PC-3 (cell line): ENCODE measurements around the gene TRAPPC10. TPM values are rescaled to one million over a fixed set of nuclear protein-coding genes. Genes with fewer than 3 reads are reported as not detected.

Experiments used
- ATAC-seq: fragments of 200-7000 bp; cut with Tn5 transposase; 2 replicates; pipeline ENCODE4 v1.9.1; 2020; ENCODE audit warnings: mild to moderate bottlenecking, moderate library complexity
- BruUV-seq: library from RNA; stranded (reverse); fragments of 400-500 nt; replicated peaks from 2 replicates; lab custom pipeline; 2021; lab: Mats Ljungman, UMichigan
- CTCF ChIA-PET: fragments of 300-600 bp; sonication (Branson Sonifier 250); formaldehyde crosslinking; loops from one replicate; lab custom pipeline; 2022; ENCODE audit warnings: antibody characterized with exemption; lab: Charles Lee
- POLR2A ChIA-PET: fragments of 300-600 bp; sonication (Branson Sonifier 250); formaldehyde crosslinking; loops from one replicate; lab custom pipeline; 2022; ENCODE audit warnings: antibody characterized with exemption; ENCODE audit not compliant: unreplicated experiment; lab: Charles Lee
- DNase-seq: peaks from one replicate; pipeline ENCODE4 v3.0.0-alpha.2; 2015
- H2AFZ ChIP-seq: fragments of 300-600 bp; sonication (generic); 2 replicates; pipeline ENCODE4 v1.6.0; 2016; ENCODE audit warnings: antibody characterized with exemption, low read length
- H3F3A ChIP-seq: fragments of 300-600 bp; sonication (generic); one replicate; pipeline ENCODE4 v1.6.0; 2017; ENCODE audit warnings: antibody characterized with exemption, low read length, control low read depth, mild to moderate bottlenecking; ENCODE audit not compliant: unreplicated experiment
- H3K27ac ChIP-seq: fragments of 300-600 bp; sonication (generic); 2 replicates; pipeline ENCODE4 v1.5.1; 2016; ENCODE audit warnings: mild to moderate bottlenecking, low read length
- H3K27me3 ChIP-seq: fragments of 300-600 bp; sonication (generic); 2 replicates; pipeline ENCODE4 v1.6.1; 2016; ENCODE audit warnings: low read length, mixed read lengths
- H3K36me3 ChIP-seq: fragments of 300-600 bp; sonication (generic); 2 replicates; pipeline ENCODE4 v1.6.1; 2016; ENCODE audit warnings: low read depth, mixed run types, low read length, mixed read lengths
- H3K4me1 ChIP-seq: fragments of 300-600 bp; sonication (generic); 2 replicates; pipeline ENCODE4 v1.5.1; 2016; ENCODE audit warnings: low read length; ENCODE audit not compliant: insufficient read depth
- H3K4me2 ChIP-seq: fragments of 300-600 bp; sonication (generic); 2 replicates; pipeline ENCODE4 v1.6.0; 2016; ENCODE audit warnings: low read length
- H3K4me3 ChIP-seq: fragments of 300-600 bp; sonication (generic); 2 replicates; pipeline ENCODE4 v1.5.1; 2016; ENCODE audit warnings: mild to moderate bottlenecking, low read length, mixed read lengths
- H3K79me2 ChIP-seq: fragments of 300-600 bp; sonication (generic); 2 replicates; pipeline ENCODE4 v1.6.1; 2017; ENCODE audit warnings: low read length, mixed read lengths
- H3K9ac ChIP-seq: fragments of 300-600 bp; sonication (generic); 2 replicates; pipeline ENCODE4 v1.6.0; 2016; ENCODE audit warnings: mild to moderate bottlenecking, low read length
- H3K9me2 ChIP-seq: fragments of 300-600 bp; sonication (generic); replicated peaks from 2 replicates; pipeline ENCODE4 v1.6.1; 2016; ENCODE audit warnings: mixed run types, low read length, mixed read lengths
- H3K9me3 ChIP-seq: fragments of 300-600 bp; sonication (generic); 2 replicates; pipeline ENCODE4 v1.6.1; 2016; ENCODE audit warnings: low read length, mixed read lengths
- H4K20me1 ChIP-seq: fragments of 300-600 bp; sonication (generic); 2 replicates; pipeline ENCODE4 v1.6.1; 2016; ENCODE audit warnings: low read length, mixed read lengths
- EZH2 ChIP-seq: fragments of 300-600 bp; sonication (generic); IDR thresholded peaks from one replicate; pipeline ENCODE4 v1.6.1; 2017; ENCODE audit warnings: antibody characterized with exemption, mild to moderate bottlenecking, low read length; ENCODE audit not compliant: unreplicated experiment
- EZH2phosphoT487 ChIP-seq: fragments of 300-600 bp; sonication (generic); IDR thresholded peaks from 2 replicates; pipeline ENCODE4 v1.6.1; 2018; ENCODE audit warnings: mild to moderate bottlenecking, antibody characterized with exemption, low read length, borderline replicate concordance
- intact Hi-C: fragments of 100-400 bp; cut with micrococcal nuclease; formaldehyde crosslinking; loops from 2 replicates; pipeline ENCODE4 v1.9.0; 2023
- total RNA-seq: library from RNA; depleted of rRNA; stranded (reverse); fragments of >200 nt; gene quantifications from 2 replicates; pipeline ENCODE4 v1.2.3, GENCODE V29; 2014
- TF ChIP-seq, protein P1 (sequence below): fragments of 300-600 bp; sonication (generic); conservative IDR thresholded peaks from 2 replicates; pipeline ENCODE4 v1.5.1; 2017; ENCODE audit warnings: antibody characterized with exemption, low read depth, mild to moderate bottlenecking, low read length

The TRAPPC10 gene
- total RNA-seq, 1 experiment from 2014 or later = 31.4 TPM

DNA sequence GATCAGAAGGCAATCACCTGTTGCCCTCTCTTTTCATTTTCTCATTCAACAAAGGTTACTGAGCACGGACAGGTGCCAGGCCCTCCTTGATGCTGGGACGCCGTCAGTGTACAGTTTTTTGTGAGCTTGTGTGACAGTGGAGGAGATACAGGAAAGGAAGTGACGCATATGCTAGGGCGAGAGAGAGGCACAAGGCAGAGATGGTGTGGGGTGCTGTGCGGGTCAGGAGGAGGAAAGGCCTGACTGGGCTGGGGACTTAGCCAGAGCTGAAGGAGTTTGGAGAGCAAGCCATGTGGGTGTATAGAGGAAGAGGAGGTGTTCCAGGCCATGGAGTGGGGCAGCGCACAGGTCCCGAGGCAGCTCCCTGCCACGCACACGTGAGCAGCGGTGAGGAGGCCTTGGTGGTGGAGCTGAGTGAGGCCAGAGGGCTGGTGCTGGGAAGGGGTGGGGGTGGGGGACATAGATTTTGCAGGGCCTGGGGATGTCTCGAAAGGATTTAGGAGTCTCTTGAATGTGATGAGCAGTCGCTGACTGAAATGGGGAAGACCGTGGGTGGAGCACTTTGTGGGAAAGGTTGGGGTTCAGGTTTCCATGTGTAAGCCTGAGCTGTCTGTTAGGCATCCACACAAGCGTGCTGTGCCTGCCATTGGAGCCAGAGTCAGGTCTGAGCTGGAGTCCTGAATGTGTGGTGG is 46.0 kb downstream of the TRAPPC10 start:
- Histone ChIP-seq H3K9me2 (no peaks in the 10 kb centered on the region), H3K9me3 (no peaks in the 10 kb centered on the region), H4K20me1 (no peaks in the 10 kb centered on the region), H3K4me2 (no peak overlapping the region), H3K27ac (no peak overlapping the region), H3F3A (no peaks in the 10 kb centered on the region), H3K27me3 (no peaks in the 10 kb centered on the region), H3K4me3 (no peak overlapping the region), H3K4me1 (no peaks in the 10 kb centered on the region), H2AFZ (no peak overlapping the region), H3K79me2 (peaks cover 8% of the 10 kb centered on the region; the same call in 1 of the 2 replicates), H3K9ac (no peak overlapping the region), H3K36me3 (peaks cover 29% of the 10 kb centered on the region; the same call in 1 of the 2 replicates)
- ChIA-PET POLR2A (no interaction called here), CTCF (no interaction called here)
- BruUV-seq = no TSS peak
- intact Hi-C loops = no loop called here
- DNase-seq (no peak), ATAC-seq (no peak)
- TF ChIP-seq EZH2phosphoT487 (no peak), EZH2 (no peak)
- TF ChIP-seq, protein P1, sequence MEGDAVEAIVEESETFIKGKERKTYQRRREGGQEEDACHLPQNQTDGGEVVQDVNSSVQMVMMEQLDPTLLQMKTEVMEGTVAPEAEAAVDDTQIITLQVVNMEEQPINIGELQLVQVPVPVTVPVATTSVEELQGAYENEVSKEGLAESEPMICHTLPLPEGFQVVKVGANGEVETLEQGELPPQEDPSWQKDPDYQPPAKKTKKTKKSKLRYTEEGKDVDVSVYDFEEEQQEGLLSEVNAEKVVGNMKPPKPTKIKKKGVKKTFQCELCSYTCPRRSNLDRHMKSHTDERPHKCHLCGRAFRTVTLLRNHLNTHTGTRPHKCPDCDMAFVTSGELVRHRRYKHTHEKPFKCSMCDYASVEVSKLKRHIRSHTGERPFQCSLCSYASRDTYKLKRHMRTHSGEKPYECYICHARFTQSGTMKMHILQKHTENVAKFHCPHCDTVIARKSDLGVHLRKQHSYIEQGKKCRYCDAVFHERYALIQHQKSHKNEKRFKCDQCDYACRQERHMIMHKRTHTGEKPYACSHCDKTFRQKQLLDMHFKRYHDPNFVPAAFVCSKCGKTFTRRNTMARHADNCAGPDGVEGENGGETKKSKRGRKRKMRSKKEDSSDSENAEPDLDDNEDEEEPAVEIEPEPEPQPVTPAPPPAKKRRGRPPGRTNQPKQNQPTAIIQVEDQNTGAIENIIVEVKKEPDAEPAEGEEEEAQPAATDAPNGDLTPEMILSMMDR = no peak

DNA sequence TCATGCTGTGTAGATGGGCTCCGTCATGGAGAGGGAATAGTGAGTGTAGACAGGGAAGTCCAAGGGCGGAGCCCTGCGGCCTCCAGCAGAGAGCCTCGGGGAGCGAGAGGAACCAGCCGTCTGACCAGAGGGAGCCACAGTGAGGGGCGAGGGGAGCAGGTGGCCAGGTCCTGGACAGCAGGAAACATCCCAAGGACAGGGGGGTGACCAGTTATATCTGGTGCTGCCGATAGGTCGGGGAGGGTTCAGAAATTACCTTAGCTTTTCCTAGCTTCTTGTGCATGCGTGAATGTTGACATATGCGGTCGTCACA is 46.5 kb downstream of the TRAPPC10 start:
- intact Hi-C loops = no loop called here
- H3K9me3 ChIP-seq = no peaks in the 10 kb centered on the region
- H3K36me3 ChIP-seq = peaks cover 31% of the 10 kb centered on the region; the same call in 1 of the 2 replicates
- no peaks in the 10 kb centered on the region for H4K20me1 ChIP-seq
- no peaks in the 10 kb centered on the region for H3K9me2 ChIP-seq
- H3K27me3 ChIP-seq = no peaks in the 10 kb centered on the region
- H3K27ac ChIP-seq = no peak overlapping the region
- H3K4me1 ChIP-seq = no peaks in the 10 kb centered on the region
- POLR2A ChIA-PET = no interaction called here
- no peak overlapping the region for H2AFZ ChIP-seq
- H3K4me2 ChIP-seq = no peak overlapping the region
- ATAC-seq = no peak
- CTCF ChIA-PET = no interaction called here
- BruUV-seq = no TSS peak
- no peak overlapping the region for H3K4me3 ChIP-seq
- no peaks in the 10 kb centered on the region for H3F3A ChIP-seq
- no peak for DNase-seq
- H3K9ac ChIP-seq = no peak overlapping the region
- TF ChIP-seq EZH2phosphoT487 = no peak
- TF ChIP-seq, protein P1 = no peak
- no peak for TF ChIP-seq EZH2
- H3K79me2 ChIP-seq = peaks cover 3% of the 10 kb centered on the region; the same call in 1 of the 2 replicates

DNA sequence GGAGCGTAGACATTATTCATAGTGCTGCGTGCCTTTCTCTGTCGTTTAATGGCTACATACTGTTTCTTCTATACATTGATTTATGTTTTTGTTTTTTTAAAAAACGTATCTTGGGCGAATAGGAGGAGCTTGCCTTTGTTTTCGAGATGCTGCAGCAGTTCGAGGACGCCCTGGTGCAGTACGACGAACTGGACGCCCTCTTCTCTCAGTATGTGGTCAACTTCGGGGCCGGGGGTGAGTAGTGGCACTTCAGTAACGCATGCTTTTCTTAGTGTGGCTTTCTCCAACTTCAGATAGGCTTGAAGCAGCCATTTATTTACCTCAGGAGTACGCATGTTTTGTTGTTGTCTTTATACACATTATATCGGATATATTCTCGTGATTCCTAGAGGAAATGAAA is 46.9 kb downstream of the TRAPPC10 start:
- H3K4me3 ChIP-seq = no peak overlapping the region

More for the DNA sequence above, 46.9 kb downstream of the TRAPPC10 start:
- DNase-seq (no peak), ATAC-seq (no peak)
- TF ChIP-seq EZH2phosphoT487 (no peak), EZH2 (no peak)
- TF ChIP-seq, protein P1 = no peak
- Histone ChIP-seq H3K27me3 (no peaks in the 10 kb centered on the region), H3K79me2 (no peaks in the 10 kb centered on the region), H3K4me2 (no peak overlapping the region), H3K9me2 (no peaks in the 10 kb centered on the region), H3K9ac (no peak overlapping the region), H3K36me3 (peaks cover 33% of the 10 kb centered on the region; the same call in 1 of the 2 replicates), H4K20me1 (no peaks in the 10 kb centered on the region), H3F3A (no peaks in the 10 kb centered on the region), H3K4me1 (no peaks in the 10 kb centered on the region), H3K27ac (no peak overlapping the region), H3K9me3 (no peaks in the 10 kb centered on the region), H2AFZ (no peak overlapping the region)
- intact Hi-C loops = no loop called here
- ChIA-PET POLR2A (no interaction called here), CTCF (no interaction called here)
- no TSS peak for BruUV-seq
